BJ (cell line): ENCODE measurements around the gene CENPO. TPM values are rescaled to one million over a fixed set of nuclear protein-coding genes. Genes with fewer than 3 reads are reported as not detected.

Experiments
- CTCF ChIA-PET: fragments of 350-600 bp; formaldehyde crosslinking; extraction: SDS; loops from one replicate; lab custom pipeline; 2021; ENCODE audit warnings: antibody characterized with exemption, inconsistent platforms; lab: Yijun Ruan, JAX
- POLR2A ChIA-PET: fragments of 300-600 bp; sonication (Branson Sonifier 250); formaldehyde crosslinking; extraction: SDS; loops from one replicate; lab custom pipeline; 2021; ENCODE audit warnings: antibody characterized with exemption; lab: Charles Lee
- DNase-seq: peaks from one replicate; pipeline ENCODE4 v3.0.0-alpha.2; 2011; ENCODE audit warnings: low read depth
- H3K27me3 ChIP-seq: 2 replicates; pipeline ENCODE4 v1.6.0; 2011; ENCODE audit warnings: low read length; ENCODE audit not compliant: control insufficient read depth, insufficient read depth
- H3K36me3 ChIP-seq: 2 replicates; pipeline ENCODE4 v1.5.1; 2011; ENCODE audit warnings: low read length; ENCODE audit not compliant: control insufficient read depth, insufficient read depth
- H3K4me3 ChIP-seq: 2 replicates; pipeline ENCODE4 v1.5.1; 2011; ENCODE audit warnings: low read depth, mild to moderate bottlenecking, control low read depth, low read length
- CTCF ChIP-seq: IDR thresholded peaks from 2 replicates; pipeline ENCODE4 v1.5.1; 2011; ENCODE audit warnings: low read depth, mild to moderate bottlenecking, control low read depth, inconsistent platforms, low read length, moderate library complexity; ENCODE audit not compliant: insufficient read depth
- polyA plus RNA-seq: library from polyadenylated mRNA; depleted of rRNA; stranded (reverse); fragments of >200 nt; gene quantifications from 2 replicates; pipeline ENCODE4 v1.2.3, GENCODE V29; 2011

CENPO gene
- polyA plus RNA-seq, 1 experiment, result 19.4 TPM

- TF ChIP-seq CTCF, result no peak
- H3K4me3 ChIP-seq, result no peak overlapping the region
- CTCF ChIA-PET, result interaction anchor here (1.1 kb wide), 1 partner anchor 404 kb away, joined by 7 read pairs; no protein-coding TSS in a partner anchor
- no peaks in the 10 kb centered on the region for H3K27me3 ChIP-seq
- POLR2A ChIA-PET, result no interaction called here
- no peaks in the 10 kb centered on the region for H3K36me3 ChIP-seq
- DNase-seq, result no peak
Measured at GRCh38 chr2:24813691-24814137, 20.5 kb downstream of the CENPO start.

GRCh38 chr2:24814516-24814915, 21.3 kb downstream of the CENPO start:
- no peak for DNase-seq
- peaks cover 1% of the 10 kb centered on the region; the same call in 1 of the 2 replicates for H3K36me3 ChIP-seq
- ChIA-PET CTCF (interaction anchor here (0.8 to 1.4 kb wide), 4 partner anchors 11 to 201 kb away, joined by 3 to 6 read pairs (median 4); partner anchors contain the start of genes CENPO and PTRHD1), POLR2A (no interaction called here)
- TF ChIP-seq CTCF, result no peak
- H3K27me3 ChIP-seq, result no peaks in the 10 kb centered on the region
- no peak overlapping the region for H3K4me3 ChIP-seq

GRCh38 chr2:24815171-24815570, 21.9 kb downstream of the CENPO start:
- ChIA-PET POLR2A (no interaction called here), CTCF (interaction anchor here (0.8 to 1.4 kb wide), 4 partner anchors 11 to 202 kb away, joined by 3 to 6 read pairs (median 4); partner anchors contain the start of genes CENPO and PTRHD1)
- no peak for DNase-seq
- no peak overlapping the region for H3K4me3 ChIP-seq
- TF ChIP-seq CTCF, result no peak
- peaks cover 4% of the 10 kb centered on the region; the same call in 1 of the 2 replicates for H3K36me3 ChIP-seq
- no peaks in the 10 kb centered on the region for H3K27me3 ChIP-seq

GRCh38 chr2:24816404-24816803, 23.2 kb downstream of the CENPO start:
- TF ChIP-seq CTCF, result no peak
- ChIA-PET POLR2A (no interaction called here), CTCF (no interaction called here)
- Histone ChIP-seq H3K36me3 (peaks cover 12% of the 10 kb centered on the region), H3K4me3 (no peak overlapping the region), H3K27me3 (no peaks in the 10 kb centered on the region)
- DNase-seq, result no peak

GRCh38 chr2:24816884-24817283, 23.7 kb downstream of the CENPO start:
- CTCF ChIA-PET, result interaction anchor here (0.6 to 2.8 kb wide), 2 partner anchors 11 to 388 kb away, joined by 3 to 19 read pairs; no protein-coding TSS in a partner anchor
- POLR2A ChIA-PET, result no interaction called here
- TF ChIP-seq CTCF, result no peak

More at GRCh38 chr2:24816884-24817283, 23.7 kb downstream of the CENPO start:
- H3K27me3 ChIP-seq, result no peaks in the 10 kb centered on the region
- peaks cover 12% of the 10 kb centered on the region for H3K36me3 ChIP-seq
- H3K4me3 ChIP-seq, result no peak overlapping the region
- DNase-seq, result no peak
